Measurements from ENCODE around the gene SCMH1.

SCMH1 gene

GRCh38 chr1:41097105-41097504, 145.0 kb downstream of the SCMH1 start:
- DNase-seq (ENCODE audit: low spot score) = no peak

GRCh38 chr1:41093826-41094225, 148.3 kb downstream of the SCMH1 start:
- no peak for DNase-seq (ENCODE audit: low spot score)

GRCh38 chr1:41086921-41087320, 155.2 kb downstream of the SCMH1 start:
- no peak for DNase-seq (ENCODE audit: low spot score)

- no peak for DNase-seq (ENCODE audit: low spot score)
These were observed 163.5 kb downstream of the SCMH1 start for GRCh38 chr1:41078616-41079015.

- DNase-seq (ENCODE audit: low spot score) = no peak
These were observed 163.9 kb downstream of the SCMH1 start for GRCh38 chr1:41078193-41078592.

GRCh38 chr1:41073971-41074370, 168.1 kb downstream of the SCMH1 start:
- DNase-seq (ENCODE audit: low spot score) = no peak

- no peak for DNase-seq (ENCODE audit: low spot score)
These were observed 170.1 kb downstream of the SCMH1 start for GRCh38 chr1:41072051-41072450.

- DNase-seq (ENCODE audit: low spot score) = no peak
These were observed 185.2 kb downstream of the SCMH1 start for GRCh38 chr1:41056907-41057306.

- no peak for DNase-seq (ENCODE audit: low spot score)
These were observed 188.8 kb downstream of the SCMH1 start for GRCh38 chr1:41053316-41053715.

GRCh38 chr1:41051022-41051421, 191.1 kb downstream of the SCMH1 start:
- DNase-seq (ENCODE audit: low spot score) = no peak

- DNase-seq (ENCODE audit: low spot score) = no peak
These were observed 193.6 kb downstream of the SCMH1 start for GRCh38 chr1:41048540-41048939.

GRCh38 chr1:41046347-41046775, 195.7 kb downstream of the SCMH1 start:
- peak; percentile 40 for DNase-seq (ENCODE audit: low spot score)

GRCh38 chr1:41045740-41046139, 196.4 kb downstream of the SCMH1 start:
- DNase-seq (ENCODE audit: low spot score) = peak; percentile 89

GRCh38 chr1:41044187-41044586, 197.9 kb downstream of the SCMH1 start:
- no peak for DNase-seq (ENCODE audit: low spot score)

GRCh38 chr1:41041614-41042270, 200.4 kb downstream of the SCMH1 start:
- no peak for DNase-seq (ENCODE audit: low spot score)

- no peak for DNase-seq (ENCODE audit: low spot score)
These were observed 204.0 kb downstream of the SCMH1 start for GRCh38 chr1:41038110-41038509.

- DNase-seq (ENCODE audit: low spot score) = no peak
These were observed 204.8 kb downstream of the SCMH1 start for GRCh38 chr1:41037116-41037903.

- DNase-seq (ENCODE audit: low spot score) = no peak
These were observed 208.8 kb downstream of the SCMH1 start for GRCh38 chr1:41033272-41033671.

- no peak for DNase-seq (ENCODE audit: low spot score)
These were observed 210.0 kb downstream of the SCMH1 start for GRCh38 chr1:41032147-41032546.

GRCh38 chr1:41030872-41031616, 211.1 kb downstream of the SCMH1 start:
- no peak for DNase-seq (ENCODE audit: low spot score)

GRCh38 chr1:41028034-41028642, 214.0 kb downstream of the SCMH1 start:
- DNase-seq (ENCODE audit: low spot score) = no peak
